Small intestine (tissue), 7 donors: ENCODE measurements around the gene KAT8. TPM values are rescaled to one million over a fixed set of nuclear protein-coding genes. Genes with fewer than 3 reads are reported as not detected.

ENCODE experiments used
- DNase-seq, 2 donors: peaks; one replicate each; pipeline versions ENCODE4 v3.0.0 to v3.0.0-alpha.2; 2013
- FAIRE-seq: peaks from 2 replicates; lab custom pipeline; 2012; peaks lifted over from hg19 to GRCh38; lab: Jason Lieb, UNC
- H3K27ac ChIP-seq, 3 donors: one replicate each; pipeline ENCODE4 v1.5.1; 2013; ENCODE audit warnings: low read length in 2 of 3, mild to moderate bottlenecking in 2 of 3, control low read depth in 1 of 3, inconsistent platforms in 1 of 3, low read depth in 1 of 3, moderate library complexity in 1 of 3
- H3K27me3 ChIP-seq, 3 donors: one replicate each; pipeline ENCODE4 v1.6.1; 2013; ENCODE audit warnings: low read length in 3 of 3, inconsistent platforms in 1 of 3; ENCODE audit not compliant: control insufficient read depth in 3 of 3, insufficient read depth in 3 of 3
- H3K36me3 ChIP-seq, 3 donors: one replicate each; pipeline ENCODE4 v1.6.1; 2013; ENCODE audit warnings: low read length in 3 of 3, inconsistent platforms in 1 of 3, low read depth in 1 of 3, mild to moderate bottlenecking in 1 of 3, moderate library complexity in 1 of 3; ENCODE audit not compliant: control insufficient read depth in 3 of 3, insufficient read depth in 2 of 3
- H3K4me1 ChIP-seq, 3 donors: one replicate each; pipeline ENCODE4 v1.6.1; 2013; ENCODE audit warnings: low read length in 2 of 3, inconsistent platforms in 1 of 3, low read depth in 1 of 3, mild to moderate bottlenecking in 1 of 3, moderate library complexity in 1 of 3; ENCODE audit not compliant: control insufficient read depth in 3 of 3, insufficient read depth in 2 of 3
- H3K4me3 ChIP-seq, 3 donors: one replicate each; pipeline ENCODE4 v1.5.1; 2013; ENCODE audit warnings: low read length in 3 of 3, control low read depth in 1 of 3, inconsistent platforms in 1 of 3, low read depth in 1 of 3, mild to moderate bottlenecking in 1 of 3, moderate library complexity in 1 of 3
- H3K9me3 ChIP-seq, 2 donors: one replicate each; pipeline ENCODE4 v1.6.1; 2013; ENCODE audit warnings: low read depth in 1 of 2, low read length in 1 of 2; ENCODE audit not compliant: control insufficient read depth in 2 of 2, insufficient read depth in 1 of 2
- WGBS, 3 donors: extraction: QIAGEN DNeasy Blood & Tissue Kit; methylation state at CpG; one replicate each; pipeline ENCODE4 v1.1.7; 2013; 5-methylcytosine and 5-hydroxymethylcytosine counted together
- polyA plus RNA-seq, 4 donors: library from polyadenylated mRNA; stranded (reverse) in 3 of 4; unstranded in 1 of 4; fragments of 200-250 nt in 3 of 4; fragments of 120-200 nt in 1 of 4; gene quantifications; one replicate each; pipeline versions ENCODE4 v1.2.1 to v1.2.3, GENCODE V29; 2013
- donor health status: healthy with polysubstance abuse.
- donor health status: control.
- donor health status: control.
- donor health status: Bipolar disorder and iron deficiency.
- donor health status: healthy.

Gene KAT8
- polyA plus RNA-seq, 4 donors, result 43.7 to 57.1 (median 44.0) TPM

DNA sequence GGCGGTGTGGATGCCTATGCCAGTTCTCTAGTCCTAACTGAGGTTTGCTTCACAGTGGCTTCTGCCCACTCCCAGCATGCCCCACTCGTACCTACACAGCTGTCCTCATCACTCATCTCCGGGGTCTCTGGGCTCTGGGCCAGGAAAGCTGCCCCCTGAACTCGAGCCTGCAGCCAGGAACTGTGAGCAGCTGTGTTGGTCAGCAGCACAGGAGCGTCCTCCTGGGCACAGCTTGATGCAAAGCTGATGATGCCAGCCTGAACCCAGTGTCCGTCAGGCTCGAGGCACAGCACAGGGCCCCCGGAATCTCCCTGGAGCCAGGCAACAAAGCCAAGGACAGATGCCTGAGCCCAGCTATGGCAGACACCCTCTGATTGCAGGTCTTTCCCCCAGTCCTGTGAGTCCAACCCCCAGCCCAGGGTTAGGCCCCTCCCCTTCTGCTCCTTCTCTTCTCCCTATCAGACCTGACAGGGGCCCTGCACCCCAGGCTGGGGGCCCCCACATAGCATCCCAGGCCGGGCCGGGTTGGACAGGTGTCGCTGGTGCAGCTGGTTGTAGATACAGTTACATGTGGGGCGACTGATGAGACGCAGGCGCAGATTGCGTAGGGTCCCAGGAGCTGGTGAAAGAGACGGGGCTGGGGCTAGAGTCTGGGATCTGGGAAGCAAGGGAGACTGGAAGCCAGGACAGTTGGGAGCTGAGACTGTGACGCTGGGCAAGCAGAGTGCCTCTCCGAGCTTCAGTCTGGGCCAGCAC is 31.4 kb upstream of the KAT8 start:
- FAIRE-seq (no peak), DNase-seq (no peak)
- Histone ChIP-seq H3K27me3 (no peaks in the 10 kb centered on the region), H3K9me3 (no peaks in the 10 kb centered on the region), H3K4me3 (no peak overlapping the region), H3K27ac (no peak overlapping the region), H3K36me3 (peaks cover 2 to 87% (median 15%) of the 10 kb centered on the region in 3 donors), H3K4me1 (no peaks in the 10 kb centered on the region)
- 84 to 86% (median 86%) methylated on average over 18 of the region's 18 CpGs for WGBS, 3 donors

DNA sequence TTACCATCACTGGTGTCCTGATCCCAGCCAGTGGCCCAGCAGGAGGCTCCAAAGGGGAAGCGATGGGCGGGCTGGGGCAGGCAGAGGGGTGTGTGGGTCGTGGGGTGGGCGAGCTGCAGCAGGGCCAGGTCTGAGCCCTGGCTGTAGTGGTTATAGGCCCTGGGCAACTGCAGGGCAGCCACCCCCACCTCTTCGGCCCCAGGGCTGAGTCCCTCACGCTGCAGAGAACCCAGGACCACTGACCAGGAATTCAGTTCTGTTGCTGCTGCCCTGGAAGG is 30.9 kb upstream of the KAT8 start:
- FAIRE-seq (no peak), DNase-seq (no peak)
- WGBS, 3 donors, result 86 to 88% (median 86%) methylated on average over 4 to 6 of the region's 6 CpGs
- Histone ChIP-seq H3K27ac (no peak overlapping the region), H3K4me1 (no peaks in the 10 kb centered on the region), H3K9me3 (no peaks in the 10 kb centered on the region), H3K27me3 (no peaks in the 10 kb centered on the region), H3K36me3 (peaks cover 2 to 87% (median 10%) of the 10 kb centered on the region in 3 donors), H3K4me3 (no peak overlapping the region)

DNA sequence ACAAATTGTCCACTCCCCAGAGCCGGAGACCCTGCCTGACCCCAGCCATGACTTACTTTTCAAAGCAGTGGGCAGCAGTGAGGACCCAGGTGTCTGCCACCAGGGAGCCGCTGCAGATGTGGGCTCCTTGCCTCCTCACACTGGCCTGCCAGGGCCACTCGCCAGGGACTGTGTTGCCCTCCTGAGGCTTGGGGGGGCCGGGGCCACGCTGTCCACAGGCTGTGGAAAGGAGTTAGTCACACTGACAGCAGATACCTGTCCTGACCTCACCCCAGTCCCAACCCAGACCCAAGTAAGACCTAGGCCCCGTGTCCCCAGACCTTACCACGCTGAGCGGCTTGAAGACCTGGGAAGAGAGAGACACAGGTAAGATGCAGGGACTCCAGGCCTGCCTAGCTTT is 30.0 kb upstream of the KAT8 start:
- 92 to 93% (median 92%) methylated on average over 8 of the region's 8 CpGs for WGBS, 3 donors
- Histone ChIP-seq H3K4me3 (no peak overlapping the region), H3K36me3 (peaks cover 2 to 83% (median 9%) of the 10 kb centered on the region in 3 donors), H3K27me3 (no peaks in the 10 kb centered on the region), H3K4me1 (no peaks in the 10 kb centered on the region), H3K9me3 (no peaks in the 10 kb centered on the region), H3K27ac (no peak overlapping the region)
- FAIRE-seq (no peak), DNase-seq (no peak)

DNA sequence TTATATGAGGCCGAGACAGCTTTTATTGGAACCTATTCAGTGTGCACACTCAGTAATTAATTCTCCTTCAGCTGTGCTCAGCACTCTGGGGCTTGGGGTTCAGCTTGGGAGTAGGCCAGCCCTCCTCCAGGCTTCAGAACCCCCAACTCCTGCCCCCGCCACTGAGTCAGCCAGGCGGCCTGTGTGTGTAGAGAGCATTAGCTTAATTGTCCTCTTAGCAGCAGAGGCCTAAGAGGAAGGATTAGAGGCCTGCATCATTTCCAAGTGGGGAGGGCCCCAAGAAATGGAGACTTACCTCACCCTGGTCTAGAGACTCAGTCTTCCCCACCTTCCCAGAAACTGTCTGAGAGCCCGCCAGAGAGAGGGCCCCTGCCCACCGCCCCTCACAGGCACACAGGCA is 29.5 kb upstream of the KAT8 start:
- H3K4me3 ChIP-seq, result no peak overlapping the region
- 83 to 88% (median 84%) methylated on average over 5 of the region's 5 CpGs for WGBS, 3 donors
- no peak overlapping the region for H3K27ac ChIP-seq
- H3K27me3 ChIP-seq, result no peaks in the 10 kb centered on the region
- FAIRE-seq (no peak), DNase-seq (no peak)
- peaks cover 2 to 78% (median 7%) of the 10 kb centered on the region in 3 donors for H3K36me3 ChIP-seq
- H3K4me1 ChIP-seq, result no peaks in the 10 kb centered on the region
- H3K9me3 ChIP-seq, result no peaks in the 10 kb centered on the region

DNA sequence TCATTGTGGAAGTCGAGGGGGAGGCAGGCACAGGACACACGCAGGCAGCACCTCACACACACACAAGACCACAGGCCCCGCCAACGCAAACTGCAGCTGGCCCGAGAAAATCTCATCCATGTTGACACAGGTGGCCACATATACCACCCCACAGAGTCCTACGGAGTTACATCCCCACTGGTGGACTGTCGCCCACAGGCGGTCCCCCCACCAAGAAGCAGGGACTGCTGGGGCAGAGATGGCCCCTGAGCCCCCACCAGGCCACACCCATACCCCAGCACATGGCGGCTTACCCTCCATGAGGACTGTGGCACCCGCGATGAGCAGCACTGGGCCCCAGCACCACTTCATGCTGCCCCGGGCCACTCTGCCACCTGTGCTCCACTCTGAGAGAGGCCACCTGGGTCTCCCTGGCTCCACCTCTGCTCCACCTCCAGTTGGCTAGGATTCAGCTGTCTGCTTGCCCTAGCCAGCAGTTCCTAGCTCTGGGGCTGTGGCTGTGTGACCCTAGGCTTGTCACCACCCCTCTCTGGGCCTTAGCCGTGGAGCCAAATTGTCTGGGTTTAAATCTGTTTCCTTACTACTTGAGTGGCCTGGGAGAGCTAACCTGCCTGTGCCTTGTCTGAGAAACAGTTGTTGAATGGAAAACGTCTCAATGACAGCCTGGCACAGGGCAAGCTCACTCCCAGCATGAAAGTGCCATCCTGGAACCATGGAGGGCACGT is 28.8 kb upstream of the KAT8 start, which contains the start of gene PRSS53:
TSS of gene PRSS53 (minus strand) at position 485 of the 725 bp plus-strand sequence. CDS start at position 351, 134 bp downstream.
- no peak within 1 kb of the TSS for H3K27ac ChIP-seq
- peaks cover 2 to 71% (median 5%) of the 10 kb centered on the region in 3 donors for H3K36me3 ChIP-seq
- no peaks in the 10 kb centered on the region for H3K27me3 ChIP-seq
- H3K9me3 ChIP-seq, result no peaks in the 10 kb centered on the region
- no peak for DNase-seq
- H3K4me3 ChIP-seq, result no peak within 1 kb of the TSS
- no peak for FAIRE-seq
- H3K4me1 ChIP-seq, result peaks cover 0 to 5% (median under 1%) of the 10 kb centered on the region in 3 donors
- WGBS, 3 donors, result 82 to 86% (median 85%) methylated on average over 15 of the region's 15 CpGs

DNA sequence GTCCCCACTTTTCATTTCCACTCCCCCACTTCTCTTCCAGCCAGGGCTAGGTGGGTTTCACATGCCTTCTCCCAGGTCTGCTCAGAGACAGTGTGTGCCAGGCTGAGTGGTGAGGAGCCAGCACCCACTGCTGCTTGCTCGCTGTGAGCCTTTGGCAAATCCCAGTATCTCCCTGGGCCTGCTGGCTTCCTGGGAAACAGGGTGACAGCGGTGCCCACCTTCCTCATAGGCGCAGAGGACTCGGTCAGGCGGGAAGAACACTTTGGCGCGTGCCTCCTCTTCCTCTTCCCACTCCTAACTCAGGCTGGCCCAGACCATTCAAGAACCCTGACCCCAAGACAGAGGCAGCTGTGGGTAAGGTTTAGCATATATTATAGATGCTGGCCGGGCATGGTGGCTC is 28.3 kb upstream of the KAT8 start:
- no peak overlapping the region for H3K27ac ChIP-seq
- 88 to 96% (median 93%) methylated on average over 8 of the region's 8 CpGs for WGBS, 3 donors
- peaks cover 2 to 66% (median 5%) of the 10 kb centered on the region in 3 donors for H3K36me3 ChIP-seq
- H3K4me1 ChIP-seq, result peaks cover 0 to 6% (median 5%) of the 10 kb centered on the region in 3 donors
- no peaks in the 10 kb centered on the region for H3K27me3 ChIP-seq
- no peak overlapping the region for H3K4me3 ChIP-seq
- no peaks in the 10 kb centered on the region for H3K9me3 ChIP-seq
- DNase-seq, result no peak
- FAIRE-seq, result no peak

DNA sequence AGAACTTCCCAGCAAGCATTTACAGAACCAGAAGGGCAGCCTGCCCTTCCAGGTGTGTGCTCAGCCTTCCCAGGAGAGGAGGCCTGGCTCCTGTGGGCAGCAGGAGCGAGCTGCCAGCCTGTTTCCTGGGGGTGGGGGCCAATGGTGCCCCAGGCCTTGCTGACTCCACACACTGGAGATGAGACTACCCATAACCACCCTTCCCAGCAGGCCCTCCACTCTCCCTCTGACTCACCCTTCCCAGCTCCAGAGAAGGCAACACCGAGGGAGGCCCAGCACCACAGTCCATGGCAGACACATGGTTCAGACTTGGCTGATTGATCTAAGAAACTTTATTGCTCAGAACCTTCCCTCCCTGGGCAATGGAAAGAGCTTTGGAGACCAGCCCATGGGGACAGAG is 26.9 kb upstream of the KAT8 start:
- peaks cover 2 to 56% (median 2%) of the 10 kb centered on the region in 3 donors for H3K36me3 ChIP-seq

DNA sequence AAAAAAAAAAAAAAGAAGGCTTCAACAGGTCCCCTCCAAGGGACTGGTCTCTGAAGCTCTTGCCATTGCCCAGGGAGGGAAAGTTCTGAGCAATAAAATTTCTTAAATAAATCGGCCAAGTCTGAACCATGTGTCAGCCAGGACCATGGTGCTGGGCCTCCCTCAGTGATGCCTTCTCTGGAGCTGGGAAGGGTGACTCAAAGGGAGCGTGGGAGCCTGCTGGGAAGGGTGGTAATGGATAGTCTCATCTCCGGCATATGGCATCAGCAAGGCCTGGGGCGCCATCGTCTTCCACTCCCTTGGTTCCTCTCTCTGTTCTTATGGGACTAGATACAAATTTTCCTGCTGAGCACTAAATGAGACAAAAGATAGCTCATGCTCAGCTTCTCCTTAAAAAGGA is 25.1 kb upstream of the KAT8 start:
- H3K36me3 ChIP-seq, result peaks cover 0 to 40% (median 2%) of the 10 kb centered on the region in 3 donors
- no peak for DNase-seq
- no peaks in the 10 kb centered on the region for H3K27me3 ChIP-seq
- no peak for FAIRE-seq
- H3K27ac ChIP-seq, result no peak overlapping the region
- H3K4me1 ChIP-seq, result peaks cover 0 to 6% (median 5%) of the 10 kb centered on the region in 3 donors
- H3K9me3 ChIP-seq, result no peaks in the 10 kb centered on the region
- WGBS, 3 donors, result 93 to 98% (median 96%) methylated on average over 5 of the region's 5 CpGs
- no peak overlapping the region for H3K4me3 ChIP-seq

More for the DNA sequence above, 26.9 kb upstream of the KAT8 start:
- H3K27ac ChIP-seq, result no peak overlapping the region
- H3K4me3 ChIP-seq, result no peak overlapping the region
- no peaks in the 10 kb centered on the region for H3K27me3 ChIP-seq
- H3K9me3 ChIP-seq, result no peaks in the 10 kb centered on the region
- H3K4me1 ChIP-seq, result peaks cover 0 to 6% (median 5%) of the 10 kb centered on the region in 3 donors
- DNase-seq (no peak), FAIRE-seq (no peak)
- WGBS, 3 donors, result 87 to 100% (median 92%) methylated on average over 2 of the region's 2 CpGs
